HG03097 (cell line): ENCODE measurements around the gene EFCAB11.
"Not testable (repeated sequence)": the region's sequence is repeated elsewhere in the genome, so short reads cannot be mapped to it uniquely, and the experiment has no call there.

ENCODE experiments used
- ATAC-seq: cut with Tn5 transposase; IDR thresholded peaks from one replicate; pipeline ENCODE4 v1.9.1; 2021; ENCODE audit not compliant: unreplicated experiment, low FRiP score

EFCAB11 gene

DNA sequence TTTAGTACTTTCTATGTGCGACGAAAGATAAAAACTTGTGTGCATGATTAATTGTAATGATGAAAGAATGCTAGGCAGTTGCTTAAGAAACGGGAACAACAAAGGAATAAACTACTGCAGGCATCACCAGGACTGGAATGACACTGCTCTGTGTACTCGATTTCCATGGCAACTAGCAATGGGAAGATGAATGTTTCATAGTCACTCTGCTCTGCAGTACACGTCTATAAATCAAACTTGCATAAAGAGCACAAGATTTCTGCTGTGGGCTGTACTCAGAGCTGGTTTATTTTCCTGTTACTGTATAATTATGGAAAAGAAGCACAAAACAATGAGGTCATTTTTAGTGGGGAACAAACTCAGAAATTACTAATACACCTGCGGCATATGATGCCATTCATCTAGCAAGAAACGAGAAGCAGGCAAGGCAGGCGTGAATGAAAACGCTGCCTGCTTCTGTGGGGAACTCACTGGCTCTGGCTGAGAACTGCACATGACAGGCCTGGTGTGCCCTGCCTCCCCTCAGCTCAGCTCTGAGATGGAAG is 41.8 kb downstream of the EFCAB11 start:
- no peak for ATAC-seq

DNA sequence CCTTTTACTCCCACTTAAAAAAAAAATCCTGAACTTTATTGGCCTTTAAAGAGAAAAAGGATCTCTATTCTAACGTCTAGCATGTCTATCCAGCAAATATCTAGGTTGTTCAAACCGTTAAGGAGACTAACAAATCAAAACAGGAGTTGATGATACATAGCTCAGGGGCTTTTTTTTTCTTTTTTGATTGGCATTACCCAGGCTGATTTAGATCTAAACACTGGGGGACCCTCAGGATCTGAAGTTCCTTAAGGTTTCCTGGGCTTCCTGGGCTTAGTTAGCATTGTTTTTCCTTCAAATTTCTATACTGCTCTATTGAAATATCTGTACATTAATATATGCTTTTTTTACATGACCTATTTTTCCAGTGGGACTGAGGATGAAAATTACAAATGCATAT is 42.3 kb downstream of the EFCAB11 start:
- no peak for ATAC-seq

DNA sequence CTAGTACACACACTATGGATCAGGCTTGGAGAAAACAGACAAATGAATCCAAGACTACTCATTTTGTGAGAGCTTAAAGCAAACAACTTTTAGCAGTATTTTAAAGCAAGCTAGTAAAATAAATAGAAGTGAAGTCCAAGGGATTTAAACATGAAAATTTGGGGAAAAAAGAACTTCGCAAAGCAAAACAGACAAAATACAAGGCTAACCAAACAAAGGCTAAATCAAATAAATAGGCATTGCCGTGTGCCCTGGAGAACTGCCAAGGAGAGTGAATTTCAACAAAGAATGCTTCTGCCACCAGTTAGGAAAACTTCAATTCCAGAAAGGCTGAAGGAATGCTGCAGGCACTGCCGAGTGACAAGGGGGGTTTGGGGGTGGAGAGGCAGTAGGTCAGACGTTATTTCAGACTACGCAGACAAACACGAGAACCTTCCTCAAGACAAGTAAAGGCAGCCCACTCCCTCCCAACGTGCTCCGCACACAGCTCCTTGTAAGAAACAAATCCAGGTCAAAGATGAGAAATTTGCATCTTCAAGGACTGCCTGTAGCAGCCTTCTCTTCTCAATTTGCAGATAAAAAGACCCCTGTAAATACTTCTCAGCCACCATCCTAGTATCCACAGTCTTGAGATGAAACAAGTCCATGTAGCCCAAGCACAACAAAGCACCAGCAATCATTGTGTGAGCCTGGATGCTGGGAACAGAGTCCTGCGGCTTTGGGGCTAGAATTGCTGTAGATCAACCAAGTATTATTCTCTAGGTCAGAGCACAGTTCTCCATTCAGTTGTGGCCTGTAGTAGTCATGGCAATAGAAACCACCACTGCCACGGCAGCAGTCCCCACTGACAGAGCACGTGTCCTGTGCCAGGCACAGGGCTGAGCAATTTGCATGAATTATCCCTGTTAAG is 43.3 kb downstream of the EFCAB11 start:
- no peak for ATAC-seq

DNA sequence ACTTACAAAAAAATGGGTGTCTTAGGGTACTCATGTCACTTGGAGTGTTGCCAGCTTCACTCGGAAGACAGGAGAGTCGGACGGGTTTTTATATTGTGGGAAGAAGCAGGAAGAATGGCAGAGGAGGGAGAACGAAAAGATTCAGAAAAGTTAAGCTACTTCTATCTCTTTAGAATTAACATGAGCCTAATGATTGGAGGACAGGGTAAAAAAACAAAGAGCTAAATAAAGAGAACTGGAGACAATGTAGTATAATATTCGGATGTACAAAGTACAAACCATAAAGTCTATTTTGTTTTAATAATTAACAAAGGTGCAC is 43.9 kb downstream of the EFCAB11 start:
- ATAC-seq: no peak

GRCh38 chr14:89909586-89909985 is 44.9 kb downstream of the EFCAB11 start:
- no peak for ATAC-seq

GRCh38 chr14:89908712-89909450 is 45.6 kb downstream of the EFCAB11 start:
- no peak for ATAC-seq

GRCh38 chr14:89907655-89908054 is 46.9 kb downstream of the EFCAB11 start:
- no peak for ATAC-seq

GRCh38 chr14:89906000-89906399 is 48.5 kb downstream of the EFCAB11 start:
- no peak for ATAC-seq

DNA sequence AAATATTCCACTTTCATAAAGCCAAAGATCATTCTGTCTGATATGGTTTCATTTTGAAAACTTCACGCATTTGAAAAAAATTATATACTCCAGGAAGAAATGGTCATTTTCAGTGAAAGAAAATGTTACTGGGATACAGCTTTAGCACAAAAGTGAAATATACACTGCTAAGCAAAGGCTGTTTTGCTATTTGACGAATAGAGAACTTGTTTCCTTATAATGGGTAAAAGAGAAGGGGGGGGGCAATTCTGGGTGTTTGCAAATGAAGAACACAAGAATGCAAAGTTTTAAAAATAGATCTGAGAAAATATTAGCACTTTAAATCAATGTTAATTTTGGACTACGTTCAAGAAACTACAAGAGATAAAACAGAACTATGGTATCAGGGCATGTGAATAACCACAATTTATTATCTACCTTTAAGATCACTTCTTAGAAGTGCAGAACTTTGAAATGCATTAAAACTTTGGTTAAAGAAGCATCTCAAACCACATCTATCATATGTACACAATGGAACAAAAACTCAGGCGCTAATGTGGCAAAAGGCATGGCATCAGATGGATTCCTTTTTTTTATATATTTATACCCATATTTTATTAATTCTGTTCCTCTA is 51.1 kb downstream of the EFCAB11 start:
- no peak for ATAC-seq

DNA sequence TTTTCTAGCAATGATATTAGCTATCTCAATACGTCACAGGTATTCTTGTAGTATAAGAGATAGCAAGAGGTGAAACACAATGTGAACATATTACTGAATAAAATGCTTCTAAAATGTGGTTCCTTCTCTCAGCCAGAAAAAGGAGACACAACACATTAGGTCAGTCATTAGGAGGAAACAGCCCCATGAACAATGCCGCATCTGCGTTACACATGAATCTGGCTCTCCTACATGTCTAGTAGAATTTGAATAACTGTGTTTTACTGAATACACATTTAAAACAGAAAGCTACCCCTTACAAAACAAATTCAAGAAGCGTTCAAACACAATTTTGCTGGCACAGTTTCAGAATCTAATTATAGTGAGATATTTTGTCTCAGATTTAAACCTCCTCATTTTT is 51.6 kb downstream of the EFCAB11 start:
- no peak for ATAC-seq

GRCh38 chr14:89900802-89901201 is 53.7 kb downstream of the EFCAB11 start:
- ATAC-seq: no peak

DNA sequence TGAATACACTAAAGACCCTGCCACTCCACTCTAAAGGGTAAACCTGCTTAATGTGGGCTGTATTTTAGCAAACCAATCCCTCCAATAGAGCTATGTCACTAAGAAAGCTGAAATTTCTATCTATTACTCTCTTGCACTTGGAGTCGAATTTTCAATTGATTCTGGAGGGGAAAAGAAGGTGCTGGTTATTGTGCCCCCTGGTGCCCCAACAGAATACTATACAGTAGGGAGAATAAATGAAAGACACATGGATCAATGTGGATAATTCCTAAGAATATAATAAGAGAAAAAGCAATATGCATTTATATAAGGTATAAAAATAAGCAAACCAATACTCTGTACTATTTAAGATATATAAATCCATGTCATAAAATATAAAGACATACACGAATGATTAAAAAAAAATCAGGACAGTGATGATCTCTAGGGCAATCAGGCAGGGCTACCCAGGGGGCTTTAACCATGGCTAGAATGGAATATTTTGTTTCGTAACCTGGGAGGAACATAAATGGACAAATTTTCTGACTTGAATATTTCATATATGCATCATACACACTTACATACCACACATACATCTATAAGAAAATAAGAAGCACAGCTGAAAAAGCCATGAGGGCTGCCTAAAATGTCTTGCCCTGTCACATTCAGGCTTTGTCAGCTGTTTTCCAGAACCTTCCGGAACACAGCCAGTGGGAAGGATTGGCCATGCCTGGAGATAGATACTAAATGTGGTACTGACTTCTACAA is 54.4 kb downstream of the EFCAB11 start:
- no peak for ATAC-seq

DNA sequence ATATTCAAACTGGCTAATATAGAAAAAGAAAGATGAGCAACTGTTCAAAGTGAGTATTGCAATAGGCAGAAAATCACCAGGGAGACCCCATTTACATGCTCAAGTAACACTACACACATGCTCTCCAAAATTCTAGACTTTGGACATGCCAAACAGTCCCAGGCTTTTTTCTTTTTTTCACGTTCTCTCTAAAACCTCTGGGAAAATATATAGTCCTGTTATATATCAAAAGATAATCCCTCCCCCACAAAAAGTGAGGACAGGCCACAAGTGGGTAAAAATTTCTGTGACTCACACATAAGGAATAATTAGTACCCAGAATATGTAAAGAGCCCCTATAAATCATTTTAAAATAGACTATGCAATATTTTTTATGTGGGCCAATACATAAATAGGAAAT is 55.2 kb downstream of the EFCAB11 start:
- no peak for ATAC-seq

- ATAC-seq: not testable (repeated sequence)
Observed at GRCh38 chr14:89893388-89893787, 61.1 kb downstream of the EFCAB11 start.

DNA sequence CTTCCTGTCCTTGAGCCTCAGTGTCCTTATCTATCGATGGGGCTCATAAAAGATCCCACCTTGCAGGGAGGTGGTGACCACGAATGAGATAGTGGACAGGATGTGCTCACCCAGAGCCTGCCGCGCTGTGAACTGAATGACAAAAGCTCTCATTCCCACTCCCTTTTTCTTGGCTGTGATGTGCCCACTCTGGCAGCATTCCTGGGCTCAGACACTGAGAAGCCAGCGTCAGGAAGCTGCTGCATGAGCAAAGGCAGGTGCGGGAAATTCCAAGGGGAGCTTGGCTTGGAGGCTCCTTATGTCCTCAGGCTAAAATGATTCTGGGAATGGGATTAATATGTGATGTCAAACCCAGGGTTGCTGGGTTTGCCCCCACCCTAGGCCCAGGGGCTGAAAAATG is 61.6 kb downstream of the EFCAB11 start:
- ATAC-seq: no peak

GRCh38 chr14:89891721-89892120 is 62.8 kb downstream of the EFCAB11 start:
- ATAC-seq: not testable (repeated sequence)

DNA sequence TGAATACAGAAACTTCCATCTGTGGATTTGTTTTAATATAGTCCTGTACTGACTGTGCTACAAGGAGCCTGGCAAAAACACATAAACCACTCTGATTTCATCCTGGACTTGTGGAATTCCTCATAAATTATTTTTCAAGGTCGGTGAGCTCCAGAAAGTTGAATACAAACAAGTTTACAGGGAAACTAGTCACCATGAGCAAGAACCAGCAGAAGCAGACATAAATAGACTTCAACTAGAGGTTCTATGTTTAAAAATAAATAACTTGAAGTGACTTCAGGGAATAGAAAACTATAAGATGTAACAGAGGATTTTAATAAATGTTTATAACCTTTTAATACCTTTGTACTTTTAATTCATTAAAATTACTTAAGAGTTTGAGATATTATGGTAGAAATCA is 63.5 kb downstream of the EFCAB11 start:
- no peak for ATAC-seq

DNA sequence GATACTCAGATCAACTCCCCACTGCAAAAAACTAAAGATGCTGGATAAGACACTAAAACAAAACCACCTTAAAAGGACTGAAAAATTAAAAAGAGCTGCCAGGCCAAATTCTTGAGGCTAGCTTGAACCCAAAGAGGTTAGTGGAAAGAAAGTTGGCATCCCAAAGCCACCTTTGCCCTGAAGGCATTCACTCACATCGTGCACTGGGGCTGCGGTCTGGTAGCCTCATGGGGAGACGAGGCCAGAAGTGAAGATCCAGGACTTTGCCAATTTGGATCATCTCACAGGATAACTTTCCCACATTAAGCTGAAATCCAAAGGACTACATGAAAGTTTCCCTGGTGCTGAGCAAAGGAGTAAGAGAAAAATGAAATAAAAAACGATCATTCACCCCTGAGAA is 63.9 kb downstream of the EFCAB11 start:
- ATAC-seq: no peak

DNA sequence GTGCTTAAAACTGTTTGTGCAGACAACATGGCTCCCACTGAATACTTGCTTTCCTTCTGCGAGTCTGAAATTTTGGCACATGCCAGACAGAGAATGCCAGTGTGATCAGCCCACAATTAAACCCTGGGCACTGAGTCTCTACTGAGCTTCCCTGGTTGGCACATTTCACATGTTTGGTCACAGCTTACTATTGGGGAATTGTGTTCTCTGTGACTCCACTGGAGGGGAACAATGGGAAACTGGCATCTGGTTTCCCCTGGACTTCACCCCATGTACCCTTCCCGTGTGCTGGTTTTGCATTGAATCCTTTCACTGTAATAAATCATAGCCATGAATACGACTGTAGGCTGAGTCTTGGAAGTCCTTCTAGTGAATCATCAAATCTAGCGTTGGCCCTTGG is 64.9 kb downstream of the EFCAB11 start:
- ATAC-seq: no peak

DNA sequence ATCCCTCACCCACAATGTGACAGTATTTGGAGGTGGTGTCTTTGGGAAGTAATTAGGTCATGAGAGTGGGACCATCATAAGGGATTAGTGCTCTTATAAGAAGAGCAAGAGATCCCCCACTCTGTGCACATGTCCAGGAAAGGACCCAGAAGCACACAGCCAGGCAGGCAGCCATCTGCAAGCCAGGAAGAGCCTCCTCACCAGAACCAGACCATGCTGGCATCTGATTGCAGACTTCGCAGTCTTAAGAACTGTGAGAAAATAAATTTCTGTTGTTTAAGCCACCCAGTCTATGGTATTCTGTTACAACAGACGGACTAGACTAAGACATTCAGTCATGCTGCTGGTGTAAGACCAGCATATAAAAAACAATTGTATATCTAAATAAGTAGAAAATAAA is 69.8 kb downstream of the EFCAB11 start:
- ATAC-seq: no peak

- ATAC-seq: no peak
Observed at GRCh38 chr14:89881839-89882238, 72.7 kb downstream of the EFCAB11 start.
